CD14-positive monocyte (primary cell): Measurements from ENCODE around the gene BIRC2. TPM values are rescaled to one million over a fixed set of nuclear protein-coding genes. Genes with fewer than 3 reads are reported as not detected.
"Not testable (repeated sequence)": the region's sequence is repeated elsewhere in the genome, so short reads cannot be mapped to it uniquely, and the experiment has no call there.

ENCODE experiments used
- DNase-seq, 3 donors: peaks; one replicate each; pipeline ENCODE4 v3.0.0-alpha.2; 2011 to 2022
- H2AFZ ChIP-seq: 2 replicates; pipeline ENCODE4 v1.6.0; 2012; ENCODE audit warnings: mild to moderate bottlenecking, low read depth, low read length, inconsistent platforms; ENCODE audit not compliant: insufficient read depth, poor library complexity, severe bottlenecking
- H3K27ac ChIP-seq, 2 donors: 1 replicate in 1 of 2; 2 replicates in 1 of 2; pipeline ENCODE4 v1.5.1; 2012 to 2013; ENCODE audit warnings: low read length in 2 of 2, control low read depth in 1 of 2, inconsistent platforms in 1 of 2, low read depth in 1 of 2, mild to moderate bottlenecking in 1 of 2
- H3K27me3 ChIP-seq, 2 donors: one replicate each; pipeline versions ENCODE4 v1.6.0 to v1.6.1; 2011 to 2013; ENCODE audit warnings: low read length in 2 of 2; ENCODE audit not compliant: control insufficient read depth in 2 of 2, insufficient read depth in 2 of 2
- H3K36me3 ChIP-seq, 2 donors: replicated peaks in 1 of 2; 1 replicate in 1 of 2; 2 replicates in 1 of 2; pipeline versions ENCODE4 v1.5.1 to v1.6.1; 2012 to 2013; ENCODE audit warnings: low read length in 2 of 2, control low read depth in 1 of 2, inconsistent platforms in 1 of 2, mild to moderate bottlenecking in 1 of 2; ENCODE audit not compliant: insufficient read depth in 2 of 2, control insufficient read depth in 1 of 2
- H3K4me1 ChIP-seq, 2 donors: 1 replicate in 1 of 2; 2 replicates in 1 of 2; pipeline versions ENCODE4 v1.5.1 to v1.6.1; 2012 to 2013; ENCODE audit warnings: low read length in 2 of 2, control low read depth in 1 of 2, inconsistent platforms in 1 of 2, mild to moderate bottlenecking in 1 of 2, moderate library complexity in 1 of 2; ENCODE audit not compliant: insufficient read depth in 2 of 2, control insufficient read depth in 1 of 2
- H3K4me2 ChIP-seq: replicated peaks from 2 replicates; pipeline ENCODE3; 2012; ENCODE audit warnings: low read length, moderate library complexity, mild to moderate bottlenecking; ENCODE audit not compliant: poor library complexity, severe bottlenecking; ENCODE audit errors: extremely low read depth
- H3K4me3 ChIP-seq, 3 experiments: fragments of 200-600 bp in 1 of 3; sonication (generic) in 1 of 3; replicated peaks in 1 of 3; 1 replicate in 2 of 3; 2 replicates in 1 of 3; pipeline ENCODE4 v1.5.1; 2011 to 2013; ENCODE audit warnings: low read length in 3 of 3, mild to moderate bottlenecking in 3 of 3, control low read depth in 2 of 3, low read depth in 2 of 3, inconsistent platforms in 1 of 3, moderate library complexity in 1 of 3
- H3K79me2 ChIP-seq: 2 replicates; pipeline ENCODE4 v1.6.0; 2012; ENCODE audit warnings: mild to moderate bottlenecking, control low read depth, inconsistent platforms, low read length, moderate library complexity; ENCODE audit not compliant: insufficient read depth
- H3K9ac ChIP-seq: 2 replicates; pipeline ENCODE4 v1.6.0; 2017; ENCODE audit warnings: low read length, mild to moderate bottlenecking; ENCODE audit not compliant: insufficient read depth, poor library complexity, severe bottlenecking
- H3K9me3 ChIP-seq, 2 donors: replicated peaks in 1 of 2; 1 replicate in 1 of 2; 2 replicates in 1 of 2; pipeline versions ENCODE4 v1.5.1 to v1.6.1; 2012 to 2013; ENCODE audit warnings: low read length in 2 of 2, control low read depth in 1 of 2; ENCODE audit not compliant: control insufficient read depth in 1 of 2, insufficient read depth in 1 of 2
- H4K20me1 ChIP-seq: 2 replicates; pipeline ENCODE4 v1.6.0; 2012; ENCODE audit warnings: mild to moderate bottlenecking, low read length, control low read depth, moderate library complexity; ENCODE audit not compliant: insufficient read depth
- H3K27ac Mint-ChIP-seq, 7 donors: one replicate each; pipeline ENCODE4 v1.8.0; 2020; ENCODE audit warnings: mild to moderate bottlenecking in 7 of 7, mixed read lengths in 7 of 7, moderate library complexity in 6 of 7, inconsistent platforms in 2 of 7
- H3K27me3 Mint-ChIP-seq, 3 donors: one replicate each; pipeline ENCODE4 v1.8.0; 2021 to 2022; ENCODE audit warnings: low read depth in 3 of 3, mild to moderate bottlenecking in 3 of 3, mixed read lengths in 3 of 3, moderate library complexity in 3 of 3, inconsistent platforms in 1 of 3
- H3K36me3 Mint-ChIP-seq, 2 donors: one replicate each; pipeline ENCODE4 v1.8.0; 2020; ENCODE audit warnings: mixed read lengths in 2 of 2, inconsistent platforms in 1 of 2, mild to moderate bottlenecking in 1 of 2
- H3K4me1 Mint-ChIP-seq: one replicate; pipeline ENCODE4 v1.8.0; 2020; ENCODE audit warnings: mild to moderate bottlenecking, mixed read lengths
- H3K4me3 Mint-ChIP-seq, 2 donors: one replicate each; pipeline ENCODE4 v1.8.0; 2020; ENCODE audit warnings: mild to moderate bottlenecking in 2 of 2, mixed read lengths in 2 of 2, moderate library complexity in 1 of 2
- H3K9me3 Mint-ChIP-seq, 7 donors: one replicate each; pipeline ENCODE4 v1.8.0; 2020 to 2022; ENCODE audit warnings: mixed read lengths in 7 of 7, mild to moderate bottlenecking in 6 of 7, moderate library complexity in 6 of 7, inconsistent platforms in 2 of 7
- CTCF ChIP-seq: fragments of 200-600 bp; IDR thresholded peaks from one replicate; pipeline ENCODE4 v1.8.0; 2022; ENCODE audit warnings: antibody characterized with exemption, mild to moderate bottlenecking
- WGBS: methylation state at CpG from one replicate; pipeline ENCODE4 v1.1.5; 2013; ENCODE audit warnings: missing lambda C conversion rate; ENCODE audit not compliant: insufficient coverage; 5-methylcytosine and 5-hydroxymethylcytosine counted together
- intact Hi-C, 2 donors: fragments of 100-400 bp; cut with micrococcal nuclease; formaldehyde crosslinking; loops; one replicate each; pipeline versions ENCODE4 v1.15.0 to v1.15.1; 2023
- polyA minus RNA-seq: library from RNA; depleted of rRNA, polyadenylated mRNA; stranded (reverse); fragments of >200 nt; gene quantifications from 2 replicates; pipeline ENCODE4 v1.2.3, GENCODE V29; 2012
- polyA plus RNA-seq, 3 donors: library from polyadenylated mRNA; depleted of rRNA in 1 of 3; unstranded in 2 of 3; stranded (reverse) in 1 of 3; fragments of 300-500 nt in 2 of 3; fragments of >200 nt in 1 of 3; fragmentation: Illumina TruSeq in 2 of 3; gene quantifications; 1 replicate in 2 of 3; 2 replicates in 1 of 3; pipeline ENCODE4 v1.2.3, GENCODE V29; 2012 to 2021
- total RNA-seq, 12 experiments: library from RNA in 1 of 12; stranded (reverse) in 1 of 12; fragments of 120-200 nt in 1 of 12; gene quantifications; one replicate each; pipeline ENCODE4 v1.2.4 and lab custom pipeline; 2013 to 2026; ENCODE audit warnings: mixed read lengths in 6 of 12, inconsistent platforms in 1 of 12

The BIRC2 gene
- 88.3 TPM for total RNA-seq (2013)
- 10 to 100 TPM; 25.3 to 54.7 (median 50.2) TPM for polyA plus RNA-seq
- 45.3 and 57.3 TPM in 2 replicates for polyA minus RNA-seq
- 156 to 405 (median 237) reads per million in 11 experiments for total RNA-seq (lab: John Stamatoyannopoulos, UW)

GRCh38 chr11:102346748-102347461, at the start of gene BIRC2:
Gene BIRC2 (plus strand): TSS chr11:102347214. CDS start chr11:102349855, 2,641 bp downstream.
- Histone ChIP-seq H3K27me3 (no peaks in the 10 kb centered on the region), H3K27ac (peak within 1 kb of the TSS; percentile 97 to 98), H3K9me3 (no peaks in the 10 kb centered on the region), H2AFZ (peak within 1 kb of the TSS; percentile 84), H3K79me2 (peaks cover 45% of the 10 kb centered on the region), H4K20me1 (no peaks in the 10 kb centered on the region), H3K4me3 (peak within 1 kb of the TSS; percentile 71 to 93 (median 84)), H3K36me3 (peaks cover 10 to 23% of the 10 kb centered on the region in 2 donors), H3K9ac (peak within 1 kb of the TSS; percentile 96), H3K4me2 (peak within 1 kb of the TSS; percentile 92), H3K4me1 (peaks cover 10 to 24% of the 10 kb centered on the region in 2 donors)
- peak within 1 kb of the TSS; percentile 97 to 99 (median 98) for H3K27ac Mint-ChIP-seq
- peak; percentile 90 to 96 (median 94) for DNase-seq
- peaks cover 27% of the 10 kb centered on the region for H3K4me1 Mint-ChIP-seq
- H3K27me3 Mint-ChIP-seq, result peaks cover 2 to 3% (median 3%) of the 10 kb centered on the region in 3 donors
- intact Hi-C loops, result loop anchor here (2.0 to 5.0 kb wide), 3 partner anchors 28 to 105 kb away; partner anchors contain the start of gene TMEM123 (in 1 of the 2)
- peak within 1 kb of the TSS; percentile 93 for H3K4me3 Mint-ChIP-seq
- peak; percentile 65 for TF ChIP-seq CTCF
- WGBS, result under 1% methylated on average over 74 of the region's 77 CpGs
- H3K9me3 Mint-ChIP-seq, result peaks cover 0 to 2% (median 0%) of the 10 kb centered on the region in 7 donors
- H3K36me3 Mint-ChIP-seq, result peaks cover 23 to 24% of the 10 kb centered on the region in 2 donors

- H3K9me3 Mint-ChIP-seq, H4K20me1 ChIP-seq, H3K79me2 ChIP-seq, H3K4me3 Mint-ChIP-seq, DNase-seq, H3K36me3 ChIP-seq, intact Hi-C loops, H3K27ac Mint-ChIP-seq, H3K27ac ChIP-seq, H3K9me3 ChIP-seq, H3K4me3 ChIP-seq, H3K9ac ChIP-seq, H3K36me3 Mint-ChIP-seq, H3K27me3 Mint-ChIP-seq, H3K27me3 ChIP-seq, H2AFZ ChIP-seq, H3K4me2 ChIP-seq: not testable (repeated sequence)
- peaks cover 25% of the 10 kb centered on the region for H3K4me1 Mint-ChIP-seq
- 100% methylated on average over 2 of the region's 2 CpGs for WGBS
- H3K4me1 ChIP-seq, result peaks cover 20 to 24% of the 10 kb centered on the region in 2 donors
Observed at GRCh38 chr11:102300837-102301236, 46.2 kb upstream of the BIRC2 start.
